ENCODE measurements around the gene TMEM204.

Gene TMEM204

GRCh38 chr16:1499756-1500464, 33.6 kb upstream of the TMEM204 start:
- no peak for DNase-seq (ENCODE audit: low read depth in 4 of 4, low spot score in 1 of 4)

- DNase-seq (ENCODE audit: low read depth in 4 of 4, low spot score in 1 of 4): no peak
These were observed 32.9 kb upstream of the TMEM204 start for GRCh38 chr16:1500465-1501150.

- no peak for DNase-seq (ENCODE audit: low read depth in 4 of 4, low spot score in 1 of 4)
These were observed 31.8 kb upstream of the TMEM204 start for GRCh38 chr16:1501630-1502029.

- no peak for DNase-seq (ENCODE audit: low read depth in 4 of 4, low spot score in 1 of 4)
These were observed 31.1 kb upstream of the TMEM204 start for GRCh38 chr16:1502092-1503004.

GRCh38 chr16:1503110-1503955, 30.1 kb upstream of the TMEM204 start:
- DNase-seq (ENCODE audit: low read depth in 4 of 4, low spot score in 1 of 4): no peak

- DNase-seq (ENCODE audit: low read depth in 4 of 4, low spot score in 1 of 4): no peak
These were observed 28.2 kb upstream of the TMEM204 start for GRCh38 chr16:1505073-1505844.

GRCh38 chr16:1505912-1506311, 27.6 kb upstream of the TMEM204 start:
- no peak for DNase-seq (ENCODE audit: low read depth in 4 of 4, low spot score in 1 of 4)

GRCh38 chr16:1506494-1507213, 26.8 kb upstream of the TMEM204 start:
- DNase-seq (ENCODE audit: low read depth in 4 of 4, low spot score in 1 of 4): no peak

- DNase-seq (ENCODE audit: low read depth in 4 of 4, low spot score in 1 of 4): no peak
These were observed 24.8 kb upstream of the TMEM204 start for GRCh38 chr16:1508494-1509187.

- no peak for DNase-seq (ENCODE audit: low read depth in 4 of 4, low spot score in 1 of 4)
These were observed 23.9 kb upstream of the TMEM204 start for GRCh38 chr16:1509307-1510221.

GRCh38 chr16:1510272-1510671, 23.2 kb upstream of the TMEM204 start:
- DNase-seq (ENCODE audit: low read depth in 4 of 4, low spot score in 1 of 4): no peak

GRCh38 chr16:1510941-1511351, 22.5 kb upstream of the TMEM204 start:
- no peak for DNase-seq (ENCODE audit: low read depth in 4 of 4, low spot score in 1 of 4)

GRCh38 chr16:1511662-1512569, 21.6 kb upstream of the TMEM204 start:
- no peak for DNase-seq (ENCODE audit: low read depth in 4 of 4, low spot score in 1 of 4)

GRCh38 chr16:1512774-1513173, 20.7 kb upstream of the TMEM204 start:
- no peak for DNase-seq (ENCODE audit: low read depth in 4 of 4, low spot score in 1 of 4)

GRCh38 chr16:1514507-1514906, 19.0 kb upstream of the TMEM204 start:
- no peak for DNase-seq (ENCODE audit: low read depth in 4 of 4, low spot score in 1 of 4)

- no peak for DNase-seq (ENCODE audit: low read depth in 4 of 4, low spot score in 1 of 4)
These were observed 14.8 kb upstream of the TMEM204 start for GRCh38 chr16:1518626-1519135.

- no peak for DNase-seq (ENCODE audit: low read depth in 4 of 4, low spot score in 1 of 4)
These were observed 13.6 kb upstream of the TMEM204 start for GRCh38 chr16:1519831-1520230.

Measured in stimulated activated CD4-positive, alpha-beta T cell treated with anti-CD3 and anti-CD28 coated beads, Interleukin-1b, Interleukin-23, amount 100 ng/mL, for 24 hours (primary cell).